GM21423 (cell line): ENCODE results near the gene DYDC1.
A peak's percentile ranks its signal among the peaks of the same experiment; 100 is the strongest.
"Not testable (repeated sequence)": the region's sequence is repeated elsewhere in the genome, so short reads cannot be mapped to it uniquely, and the experiment has no call there.

ENCODE experiments used
- ATAC-seq: cut with Tn5 transposase; IDR thresholded peaks from one replicate; pipeline ENCODE4 v1.9.1; 2021; ENCODE audit warnings: mild to moderate bottlenecking, moderate library complexity; ENCODE audit not compliant: unreplicated experiment

Gene DYDC1

DNA sequence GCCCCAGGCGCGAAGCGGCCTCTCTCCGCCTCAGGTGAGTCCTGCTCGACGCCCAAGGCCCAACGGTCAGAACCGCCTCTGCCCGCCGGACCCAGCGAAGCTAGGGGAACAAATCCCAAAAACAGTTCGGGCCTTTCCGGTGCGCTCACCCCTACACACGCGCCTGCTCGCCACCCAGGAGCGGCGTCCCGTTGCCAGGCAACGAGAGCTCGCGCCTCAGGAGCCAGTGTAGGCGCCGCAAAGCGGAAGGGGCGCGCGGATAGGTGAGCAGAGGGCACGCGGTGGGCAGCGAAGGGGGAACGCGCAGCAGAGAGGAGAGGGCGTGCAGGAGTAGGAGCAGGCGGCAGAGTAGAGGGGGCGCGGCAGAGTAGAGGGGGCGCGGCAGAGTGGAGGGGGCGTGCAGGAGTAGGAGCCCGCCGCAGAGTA lies at the start of gene DYDC1, which contains the start of gene DYDC2:
DYDC1 (minus strand) TSS at position 193 of the 426 bp plus-strand sequence. CDS start 4,154 bp downstream, outside the sequence.
DYDC2 (plus strand) TSS at position 219 of the 426 bp plus-strand sequence. CDS start 5,663 bp downstream, outside the sequence.
- no peak for ATAC-seq

DNA sequence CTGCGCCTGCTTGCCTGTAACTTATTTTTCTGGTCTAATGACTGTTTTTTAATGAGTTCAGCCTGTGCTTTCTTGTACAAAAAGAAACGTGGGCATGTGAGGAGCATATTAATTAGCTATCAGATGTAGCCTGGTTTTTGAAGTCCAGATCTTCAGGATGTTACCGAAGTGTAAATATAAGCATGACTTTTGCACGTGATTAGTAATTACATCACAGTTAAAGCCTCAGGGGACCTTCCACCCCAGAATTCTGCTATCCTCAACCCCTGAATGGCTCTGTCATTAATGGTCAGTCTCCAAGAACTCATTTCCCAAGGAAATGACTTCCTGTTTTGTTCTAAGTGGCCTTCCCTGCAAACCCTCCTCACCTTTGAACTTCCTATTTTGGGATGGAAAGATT lies 49.6 kb upstream of the DYDC1 start:
- no peak for ATAC-seq

DNA sequence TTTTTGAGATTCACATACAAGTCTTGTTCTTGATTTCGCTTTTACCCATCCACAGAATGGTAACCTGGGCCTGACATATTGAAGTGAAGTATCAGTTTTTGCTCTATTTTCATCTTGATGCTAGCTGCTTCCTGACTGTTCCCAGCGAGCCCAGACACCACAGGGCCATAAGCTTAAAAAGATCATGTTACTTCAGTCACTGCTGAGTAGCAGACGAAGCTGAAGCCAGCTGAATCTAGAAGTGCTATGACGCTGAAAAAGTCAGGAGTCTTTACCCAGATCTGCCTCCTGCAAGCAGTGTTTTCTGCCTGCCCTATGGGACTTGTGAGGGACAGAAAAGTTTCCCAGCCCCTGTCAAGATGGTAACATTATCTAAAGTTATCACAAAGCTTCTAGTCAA lies 49.1 kb upstream of the DYDC1 start:
- no peak for ATAC-seq

GRCh38 chr10:80405035-80405434 lies 48.5 kb upstream of the DYDC1 start:
- no peak for ATAC-seq

DNA sequence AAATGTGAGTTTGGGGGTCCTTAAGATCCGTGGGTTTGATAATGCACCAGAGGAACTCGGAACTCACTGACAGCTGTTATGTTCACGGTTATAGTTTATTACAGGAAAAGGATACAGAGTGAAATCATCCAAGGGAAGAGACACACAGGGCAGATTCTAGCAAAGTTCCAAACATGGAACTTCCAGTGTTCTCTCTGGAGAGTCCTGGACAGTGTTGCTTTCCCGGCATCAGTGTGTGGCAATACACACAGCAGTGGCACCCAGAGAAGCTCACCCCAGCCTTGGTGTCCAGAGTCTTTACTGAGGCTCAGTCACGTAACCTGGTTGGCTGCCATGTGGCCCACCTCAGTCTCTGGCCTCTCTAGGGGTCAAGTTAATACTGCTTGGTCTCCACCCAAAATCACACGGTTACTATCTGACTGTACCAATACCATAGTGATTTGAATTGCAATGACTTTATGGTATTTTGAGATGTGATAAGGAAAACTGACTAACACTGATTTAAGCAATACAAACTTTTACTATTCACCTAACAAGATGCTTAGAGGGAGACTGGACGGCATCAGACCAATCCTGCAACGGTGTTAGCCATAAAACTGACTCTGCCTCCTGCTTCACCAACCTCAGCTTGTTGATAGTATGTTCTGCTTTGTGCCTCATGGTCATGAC lies 43.7 kb upstream of the DYDC1 start:
- no peak for ATAC-seq

DNA sequence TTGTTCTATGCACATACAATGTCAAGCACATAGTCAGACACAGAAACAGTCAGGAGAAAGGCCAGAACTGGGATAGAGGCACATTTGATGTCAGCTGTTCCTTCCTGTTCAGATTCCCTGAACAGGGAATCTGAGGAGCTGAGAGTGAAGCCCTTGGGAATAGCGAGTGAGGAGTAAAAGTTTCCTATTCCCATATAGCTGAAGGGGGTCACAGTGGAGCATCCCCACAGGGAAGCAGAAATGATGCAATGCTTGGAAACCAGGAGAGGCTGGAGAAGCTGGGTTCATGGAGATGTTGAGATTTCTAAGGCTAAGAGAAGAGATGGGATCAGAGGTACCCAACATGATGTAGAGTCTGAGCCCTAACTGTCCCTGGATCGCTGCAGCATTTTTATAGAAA lies 40.5 kb upstream of the DYDC1 start:
- no peak for ATAC-seq

- ATAC-seq, result no peak
These were observed 37.9 kb upstream of the DYDC1 start for GRCh38 chr10:80394358-80394916.

- no peak for ATAC-seq
These were observed 35.7 kb upstream of the DYDC1 start for GRCh38 chr10:80392250-80392649.

- ATAC-seq, result no peak
These were observed 34.2 kb upstream of the DYDC1 start for GRCh38 chr10:80390740-80391139.

- ATAC-seq, result peak; percentile 68
These were observed 26.4 kb upstream of the DYDC1 start for GRCh38 chr10:80382989-80383388.

GRCh38 chr10:80380185-80380584 lies 23.6 kb upstream of the DYDC1 start:
- ATAC-seq, result no peak

GRCh38 chr10:80379701-80380100 lies 23.1 kb upstream of the DYDC1 start:
- no peak for ATAC-seq

GRCh38 chr10:80373502-80373901 lies 16.9 kb upstream of the DYDC1 start:
- ATAC-seq, result no peak

DNA sequence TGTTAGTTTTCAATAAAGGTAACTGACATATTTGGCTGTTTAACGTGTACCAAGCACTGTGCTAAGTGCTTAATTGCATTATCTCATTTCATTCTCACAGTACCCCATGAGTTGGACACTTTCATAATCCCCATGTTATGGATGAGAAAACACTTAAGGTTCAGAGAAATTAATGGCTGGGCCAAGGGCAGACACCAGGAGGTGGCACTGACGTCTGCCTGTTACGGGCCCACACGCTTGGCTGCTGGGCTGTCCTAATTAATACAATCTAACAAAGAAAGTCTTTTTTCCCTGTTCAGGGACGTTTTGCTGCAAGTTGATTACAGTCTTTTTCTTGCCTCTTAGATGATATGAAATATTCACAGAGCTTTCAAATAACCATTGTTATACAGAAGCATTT lies 16.1 kb upstream of the DYDC1 start:
- no peak for ATAC-seq

DNA sequence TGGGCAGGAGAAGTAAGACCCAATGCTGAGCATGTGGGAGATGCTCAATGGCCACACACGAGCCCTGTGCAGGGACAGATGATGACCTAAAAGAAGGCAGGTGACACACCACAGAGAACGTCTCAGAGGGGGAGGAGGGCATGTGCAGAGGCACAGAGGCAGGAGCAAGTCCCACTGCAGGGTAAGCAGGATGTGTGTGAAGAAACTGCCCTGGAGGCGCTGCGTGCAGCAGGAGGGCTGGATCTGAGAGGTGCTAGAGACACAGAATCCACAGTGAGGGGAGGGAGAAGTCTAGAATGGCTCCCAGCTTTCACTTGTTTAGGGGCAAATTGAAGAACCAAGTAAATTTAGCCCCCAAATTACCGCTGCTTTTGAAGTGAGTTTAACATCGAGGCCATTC lies 14.9 kb upstream of the DYDC1 start:
- ATAC-seq, result no peak

DNA sequence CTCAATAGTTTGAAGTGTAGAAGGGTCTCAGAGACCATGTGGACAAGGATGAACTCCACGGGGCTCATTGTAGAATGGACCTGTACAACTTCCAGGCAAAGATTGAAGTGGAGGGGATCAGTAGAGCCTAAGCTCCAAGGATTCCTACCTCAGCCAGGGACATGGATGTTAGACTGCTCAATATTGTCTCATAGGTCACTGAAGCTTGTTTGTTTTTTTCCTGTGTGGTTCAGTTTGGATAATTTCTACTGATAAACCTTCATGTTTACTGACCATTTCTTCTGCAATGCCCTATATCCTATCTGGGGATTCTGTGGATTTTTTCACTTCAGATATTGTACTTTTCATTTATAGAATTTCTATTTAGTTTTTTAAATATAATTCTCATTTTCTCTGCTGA lies 9.0 kb upstream of the DYDC1 start:
- no peak for ATAC-seq

DNA sequence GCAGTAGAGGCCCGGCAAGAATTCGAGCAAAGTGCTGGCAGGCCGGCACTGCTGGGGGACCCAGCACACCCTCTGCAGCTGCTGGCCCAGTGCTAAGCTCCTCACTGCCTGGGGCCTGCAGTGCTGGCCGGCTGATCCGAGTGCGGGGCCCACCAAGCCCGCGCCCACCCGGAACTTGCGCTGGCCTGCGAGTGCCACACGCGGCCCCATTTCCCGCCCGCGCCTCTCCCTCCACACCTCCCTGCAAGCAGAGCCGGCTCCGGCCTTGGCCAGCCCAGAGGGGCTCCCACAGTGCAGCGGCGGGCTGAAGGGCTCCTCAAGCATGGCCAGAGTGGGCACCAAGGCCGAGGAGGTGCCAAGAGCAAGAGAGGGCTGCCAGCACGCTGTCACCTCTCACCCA lies 3.1 kb upstream of the DYDC1 start:
- ATAC-seq, result no peak

GRCh38 chr10:80358925-80359324 lies 2.4 kb upstream of the DYDC1 start:
- ATAC-seq, result not testable (repeated sequence)

DNA sequence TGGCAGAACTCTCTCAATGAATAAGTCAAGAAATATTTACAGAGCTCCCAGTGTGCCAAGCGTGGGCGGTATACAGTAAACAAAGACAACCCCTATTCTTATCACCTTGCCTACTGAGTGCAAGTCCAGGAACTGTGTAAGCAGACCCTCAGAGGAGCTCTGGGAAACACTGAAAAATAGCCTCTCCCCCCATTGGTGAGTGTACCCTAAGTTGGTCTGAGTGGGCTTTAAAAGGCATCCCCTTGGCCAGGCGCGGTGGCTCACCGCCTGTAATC lies 1.2 kb upstream of the DYDC1 start:
- no peak for ATAC-seq

- ATAC-seq, result no peak
These were observed 665 bp upstream of the DYDC1 start for GRCh38 chr10:80356989-80357850.

DNA sequence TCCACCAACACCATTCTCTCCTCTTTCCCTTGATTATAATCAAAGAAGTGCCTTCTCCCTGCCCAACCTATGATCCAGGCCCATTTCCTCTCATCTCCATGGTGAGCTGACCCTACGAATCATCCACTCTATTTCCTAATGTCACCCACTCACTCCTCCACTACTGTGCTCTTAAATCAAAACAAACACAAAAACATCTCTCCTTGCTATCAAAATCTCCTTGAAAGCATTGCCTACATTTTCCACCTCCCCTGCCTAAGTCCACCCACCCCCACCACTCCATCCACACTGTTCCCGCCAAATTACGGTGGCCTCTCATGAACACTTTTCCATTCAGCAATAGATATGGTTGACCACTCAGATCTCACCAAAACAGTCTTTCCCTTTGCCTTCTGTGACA lies 5.3 kb downstream of the DYDC1 start:
- no peak for ATAC-seq

- ATAC-seq, result no peak
These were observed 6.3 kb downstream of the DYDC1 start for GRCh38 chr10:80350251-80350650.
